Liver (tissue), 9 donors: Measurements from ENCODE around the gene SNRNP70. TPM values are rescaled to one million over a fixed set of nuclear protein-coding genes. Genes with fewer than 3 reads are reported as not detected.

Experiments used
- DNase-seq: peaks from one replicate; pipeline ENCODE4 v3.0.0-alpha.2; 2017; ENCODE audit warnings: low spot score
- H3K27ac ChIP-seq, 2 donors: one replicate each; pipeline ENCODE4 v1.7.0; 2013; ENCODE audit warnings: inconsistent platforms in 2 of 2, low read length in 2 of 2, control low read depth in 1 of 2, low read depth in 1 of 2, mild to moderate bottlenecking in 1 of 2
- H3K27me3 ChIP-seq, 4 donors: one replicate each; pipeline versions ENCODE4 v1.6.1 to v1.7.0; 2013; ENCODE audit warnings: low read length in 3 of 4, inconsistent platforms in 1 of 4, mild to moderate bottlenecking in 1 of 4, moderate library complexity in 1 of 4; ENCODE audit not compliant: control insufficient read depth in 4 of 4, insufficient read depth in 4 of 4
- H3K36me3 ChIP-seq, 4 donors: one replicate each; pipeline versions ENCODE4 v1.6.1 to v1.7.0; 2013; ENCODE audit warnings: low read length in 3 of 4, mild to moderate bottlenecking in 3 of 4, low read depth in 1 of 4, moderate library complexity in 1 of 4; ENCODE audit not compliant: control insufficient read depth in 4 of 4, insufficient read depth in 3 of 4
- H3K4me1 ChIP-seq, 4 donors: one replicate each; pipeline versions ENCODE4 v1.6.1 to v1.7.0; 2013; ENCODE audit warnings: low read length in 3 of 4, mild to moderate bottlenecking in 3 of 4, moderate library complexity in 1 of 4; ENCODE audit not compliant: control insufficient read depth in 4 of 4, insufficient read depth in 4 of 4
- H3K4me3 ChIP-seq, 3 donors: one replicate each; pipeline versions ENCODE4 v1.6.1 to v1.7.0; 2013; ENCODE audit warnings: low read length in 3 of 3, control low read depth in 1 of 3, low read depth in 1 of 3, mild to moderate bottlenecking in 1 of 3
- H3K9ac ChIP-seq, 2 donors: one replicate each; pipeline ENCODE4 v1.7.0; 2013; ENCODE audit warnings: low read length in 2 of 2, mild to moderate bottlenecking in 2 of 2, moderate library complexity in 2 of 2, control low read depth in 1 of 2, low read depth in 1 of 2
- H3K9me3 ChIP-seq, 4 donors: one replicate each; pipeline versions ENCODE4 v1.6.1 to v1.7.0; 2013; ENCODE audit warnings: low read length in 3 of 4; ENCODE audit not compliant: control insufficient read depth in 4 of 4
- ATF3 ChIP-seq: IDR thresholded peaks from 2 replicates; pipeline ENCODE4 v1.6.1; 2016; ENCODE audit warnings: antibody characterized with exemption
- CTCF ChIP-seq: fragments of 150-350 bp; IDR thresholded peaks from 2 replicates; pipeline ENCODE4 v1.5.1; 2017; ENCODE audit warnings: improper control_type of control experiment, low read depth, low read length; ENCODE audit not compliant: missing input control
- EGR1 ChIP-seq, 2 donors: IDR thresholded peaks; 2 replicates each; pipeline ENCODE4 v1.6.1; 2016 to 2018; ENCODE audit warnings: antibody characterized with exemption in 2 of 2, low read depth in 2 of 2
- FOXA1 ChIP-seq: IDR thresholded peaks from 2 replicates; pipeline ENCODE4 v1.6.1; 2016; ENCODE audit warnings: antibody characterized with exemption
- FOXA2 ChIP-seq: IDR thresholded peaks from 2 replicates; pipeline ENCODE4 v1.6.1; 2016; ENCODE audit warnings: antibody characterized with exemption
- GABPA ChIP-seq, 2 donors: IDR thresholded peaks in 1 of 2; conservative IDR thresholded peaks in 1 of 2; 2 replicates each; pipeline ENCODE4 v1.6.1; 2016; ENCODE audit warnings: antibody characterized with exemption in 2 of 2, mild to moderate bottlenecking in 1 of 2, moderate library complexity in 1 of 2
- HNF4A ChIP-seq, 2 donors: conservative IDR thresholded peaks; 2 replicates each; pipeline ENCODE4 v1.6.1; 2016; ENCODE audit warnings: antibody characterized with exemption in 2 of 2, mild to moderate bottlenecking in 2 of 2
- HNF4G ChIP-seq: IDR thresholded peaks from 2 replicates; pipeline ENCODE4 v1.6.1; 2016; ENCODE audit warnings: antibody characterized with exemption
- JUND ChIP-seq, 2 donors: IDR thresholded peaks; 2 replicates each; pipeline ENCODE4 v1.6.1; 2016; ENCODE audit warnings: antibody characterized with exemption in 2 of 2
- MAX ChIP-seq: IDR thresholded peaks from 2 replicates; pipeline ENCODE4 v1.6.1; 2016; ENCODE audit warnings: antibody characterized with exemption
- NR2F2 ChIP-seq: IDR thresholded peaks from 2 replicates; pipeline ENCODE4 v1.6.1; 2016; ENCODE audit warnings: antibody characterized with exemption
- RAD21 ChIP-seq, 2 donors: IDR thresholded peaks; 2 replicates each; pipeline ENCODE4 v1.6.1; 2016; ENCODE audit warnings: antibody characterized with exemption in 2 of 2, mild to moderate bottlenecking in 2 of 2
- REST ChIP-seq: IDR thresholded peaks from 2 replicates; pipeline ENCODE4 v1.6.1; 2016; ENCODE audit warnings: antibody characterized with exemption, mild to moderate bottlenecking
- RXRA ChIP-seq, 2 donors: IDR thresholded peaks; 2 replicates each; pipeline ENCODE4 v1.6.1; 2017 to 2018; ENCODE audit warnings: antibody characterized with exemption in 2 of 2, mild to moderate bottlenecking in 1 of 2
- SP1 ChIP-seq: IDR thresholded peaks from 2 replicates; pipeline ENCODE4 v1.6.1; 2018; ENCODE audit warnings: antibody characterized with exemption, mild to moderate bottlenecking
- TAF1 ChIP-seq: conservative IDR thresholded peaks from 2 replicates; pipeline ENCODE4 v1.6.1; 2016; ENCODE audit warnings: antibody characterized with exemption, mild to moderate bottlenecking
- YY1 ChIP-seq: IDR thresholded peaks from 2 replicates; pipeline ENCODE4 v1.6.1; 2016; ENCODE audit warnings: antibody characterized with exemption, mild to moderate bottlenecking
- ZBTB33 ChIP-seq: IDR thresholded peaks from 2 replicates; pipeline ENCODE4 v1.6.1; 2016; ENCODE audit warnings: antibody characterized with exemption
- WGBS: extraction: QIAGEN DNeasy Blood & Tissue Kit; methylation state at CpG from one replicate; pipeline ENCODE4 v1.1.7; 2013; 5-methylcytosine and 5-hydroxymethylcytosine counted together
- polyA plus RNA-seq, 2 donors: library from polyadenylated mRNA; stranded (reverse) in 1 of 2; unstranded in 1 of 2; fragments of 200-250 nt in 1 of 2; fragments of >200 nt in 1 of 2; fragmentation: Nextera tagmentation in 1 of 2; extraction: Ambion mirVana in 1 of 2; gene quantifications; one replicate each; pipeline versions ENCODE4 v1.2.1 to v1.2.3, GENCODE V29; 2013 to 2015
- total RNA-seq, 2 donors: library from RNA; depleted of rRNA; stranded (reverse); fragments of >200 nt; gene quantifications; one replicate each; pipeline ENCODE4 v1.2.3, GENCODE V29; 2014
- donor health status: healthy.
- donor health status: healthy.
- donor health status: healthy.
- donor health status: healthy.
- donor health status: healthy.

Gene SNRNP70
- total and polyA plus RNA-seq, 4 donors = 34.2 to 166 (median 94.8) TPM

GRCh38 chr19:49116544-49116943, 31.3 kb downstream of the SNRNP70 start:
- H3K27ac ChIP-seq = no peak overlapping the region
- no peaks in the 10 kb centered on the region for H3K36me3 ChIP-seq
- TF ChIP-seq HNF4G (no peak), MAX (no peak), ATF3 (no peak), JUND (IDR thresholded peaks at IDR 0.05) (no peak), SP1 (no peak), RXRA (IDR thresholded peaks at IDR 0.05) (no peak), ZBTB33 (no peak), TAF1 (no peak), FOXA1 (no peak), REST (no peak), NR2F2 (no peak), FOXA2 (no peak), GABPA (IDR thresholded peaks at IDR 0.05 in 1 of 2, conservative IDR thresholded peaks at IDR 0.05 in 1 of 2) (no peak), YY1 (no peak), EGR1 (IDR thresholded peaks at IDR 0.05; ENCODE audit: low read depth in 2 of 2) (no peak), CTCF (no peak), HNF4A (conservative IDR thresholded peaks at IDR 0.05) (no peak), RAD21 (IDR thresholded peaks at IDR 0.05) (no peak)
- no peaks in the 10 kb centered on the region for H3K27me3 ChIP-seq
- 47% methylated on average over 1 of the region's 1 CpG for WGBS
- H3K9me3 ChIP-seq = no peaks in the 10 kb centered on the region
- H3K9ac ChIP-seq = no peak overlapping the region
- H3K4me3 ChIP-seq = no peak overlapping the region
- DNase-seq = no peak
- H3K4me1 ChIP-seq = peaks cover 11 to 43% (median 27%) of the 10 kb centered on the region in 4 donors
